SIG-M5 treated with dmso at 0.1 percent for 504 hours (cell line): Measurements from ENCODE around the gene RNF112.
"Not testable (repeated sequence)": the region's sequence is repeated elsewhere in the genome, so short reads cannot be mapped to it uniquely, and the experiment has no call there.

Experiments
- DNase-seq: peaks from one replicate; lab custom pipeline; 2025; ENCODE audit not compliant: unreplicated experiment; lab: John Stamatoyannopoulos, UW

RNF112 gene

GRCh38 chr17:19447085-19447583 lies 36.1 kb downstream of the RNF112 start:
- peak; percentile 62 for DNase-seq

DNA sequence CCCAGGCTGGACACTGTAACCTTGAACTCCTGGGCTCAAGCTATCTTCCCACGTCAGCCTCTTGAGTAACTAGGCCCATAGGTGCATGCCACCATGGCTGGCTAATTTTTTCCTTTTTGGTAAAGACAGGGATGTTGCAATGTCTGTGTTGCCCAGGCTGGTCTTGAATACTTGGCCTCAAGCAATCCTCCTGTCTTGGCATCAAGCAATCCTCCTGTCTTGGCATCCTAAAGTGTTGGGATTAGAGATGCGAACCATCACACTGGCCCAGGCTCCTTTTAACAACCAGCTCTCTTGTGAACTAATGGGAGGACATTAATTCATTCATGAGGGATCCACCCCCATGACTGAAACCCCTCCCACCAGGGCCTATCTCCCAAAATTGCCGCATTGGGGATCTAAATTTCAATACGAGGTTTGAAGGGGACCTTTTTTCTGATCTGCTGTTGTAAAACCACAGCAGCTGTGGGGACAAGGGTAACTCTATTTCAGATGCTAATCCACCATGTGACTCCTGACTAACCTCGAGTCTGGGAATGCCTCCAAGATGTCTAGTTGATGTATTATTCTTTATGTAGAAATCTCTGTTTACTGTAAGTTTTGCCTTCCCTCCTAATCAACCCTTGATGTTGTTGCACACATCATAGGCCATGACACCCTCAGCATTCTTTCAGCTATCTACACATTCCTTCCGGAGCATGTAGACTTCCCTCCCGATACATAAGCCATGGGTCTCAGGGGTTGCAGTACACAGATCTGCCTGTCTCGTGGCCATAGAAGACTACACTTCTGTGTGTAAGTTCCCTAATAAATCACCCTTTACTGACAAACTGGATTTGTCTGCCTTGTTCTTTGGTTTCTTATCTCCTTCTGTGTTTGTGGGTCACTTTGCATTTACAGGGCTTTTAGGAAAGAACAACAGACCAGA lies 37.6 kb downstream of the RNF112 start:
- no peak for DNase-seq

- DNase-seq = no peak
Measured at GRCh38 chr17:19449656-19450055, 38.6 kb downstream of the RNF112 start.

- no peak for DNase-seq
Measured at GRCh38 chr17:19453296-19453695, 42.3 kb downstream of the RNF112 start.

DNA sequence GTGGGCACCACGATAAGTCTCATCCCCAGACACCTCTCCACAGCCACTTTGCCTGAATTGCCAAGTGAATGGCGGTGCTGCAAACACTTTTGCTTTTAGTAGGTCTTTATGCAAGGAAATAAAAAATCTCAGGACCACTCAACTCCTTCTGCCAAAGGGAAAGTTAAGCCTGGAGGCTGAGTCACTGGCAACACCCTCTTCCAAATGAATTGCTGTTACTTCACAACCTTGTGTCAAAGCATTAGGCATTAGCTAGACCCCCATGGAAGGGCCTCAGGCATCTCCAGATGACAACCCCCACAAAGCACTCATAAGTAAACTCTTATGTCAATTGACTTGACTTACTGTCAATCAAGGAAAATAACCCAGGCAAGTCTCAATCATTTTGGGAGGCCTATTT lies 43.0 kb downstream of the RNF112 start:
- no peak for DNase-seq

- DNase-seq = no peak
Measured at GRCh38 chr17:19456016-19456927, 45.2 kb downstream of the RNF112 start.

DNA sequence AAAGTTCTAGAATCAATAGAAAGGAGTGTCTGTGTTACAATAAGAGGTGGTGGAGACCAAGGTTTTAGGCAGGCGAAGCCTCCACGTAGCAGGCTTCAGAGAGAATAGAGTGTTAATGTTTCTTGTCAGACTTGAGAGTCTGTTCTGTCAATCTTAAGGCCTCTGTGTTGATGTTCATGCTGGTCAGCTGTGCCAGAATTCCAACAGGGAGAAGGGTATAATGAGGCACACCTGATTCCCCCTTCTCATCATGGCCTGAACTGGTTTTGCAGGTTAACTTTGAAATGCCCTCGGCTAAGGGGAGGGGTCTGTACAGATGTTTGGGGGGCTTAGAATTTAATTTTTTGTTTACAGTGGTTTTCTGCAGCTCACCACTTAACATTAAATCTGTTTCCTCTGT lies 46.0 kb downstream of the RNF112 start:
- DNase-seq = no peak

DNA sequence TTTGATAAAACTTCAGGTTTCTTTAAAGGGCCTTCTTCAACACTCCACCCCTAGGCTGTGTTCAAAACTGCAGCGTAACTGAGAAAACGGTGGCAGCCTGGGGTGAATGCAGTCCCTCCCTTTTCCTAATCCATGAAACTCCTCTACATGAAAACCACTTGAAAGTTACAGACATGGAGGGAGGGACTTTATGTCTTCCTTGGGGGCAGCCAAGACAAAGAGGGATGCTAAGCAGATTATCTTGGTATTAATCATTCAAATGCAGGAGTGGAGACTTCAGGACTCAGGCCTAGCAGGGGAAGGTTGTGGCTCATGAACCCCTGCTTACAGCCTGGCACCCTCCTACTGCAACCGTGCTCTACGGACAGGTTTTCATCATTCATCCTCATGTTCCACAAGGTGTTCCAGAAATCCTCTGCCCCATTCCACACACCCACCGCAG lies 46.8 kb downstream of the RNF112 start:
- DNase-seq = no peak

DNA sequence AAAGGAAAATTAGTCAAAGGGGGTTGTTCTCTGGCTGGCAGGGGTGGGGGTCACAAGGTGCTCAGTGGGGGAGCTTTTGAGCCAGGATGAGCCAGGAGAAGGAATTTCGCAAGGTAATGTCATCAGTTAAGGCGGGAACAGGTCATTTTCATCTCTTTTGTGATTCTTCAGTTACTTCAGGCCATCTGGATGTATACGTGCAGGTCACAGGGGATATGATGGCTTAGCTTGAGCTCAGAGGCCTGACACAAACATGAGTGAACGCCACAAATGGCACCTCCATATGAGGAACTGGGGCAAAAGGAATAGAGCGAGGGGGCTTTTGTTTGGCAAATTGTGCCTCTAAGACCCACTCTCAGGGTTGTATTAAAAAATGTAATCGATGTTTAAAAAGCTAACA lies 47.4 kb downstream of the RNF112 start:
- DNase-seq = not testable (repeated sequence)

- not testable (repeated sequence) for DNase-seq
Measured at GRCh38 chr17:19459018-19459655, 48.1 kb downstream of the RNF112 start.

GRCh38 chr17:19460700-19461099 lies 49.7 kb downstream of the RNF112 start:
- no peak for DNase-seq

DNA sequence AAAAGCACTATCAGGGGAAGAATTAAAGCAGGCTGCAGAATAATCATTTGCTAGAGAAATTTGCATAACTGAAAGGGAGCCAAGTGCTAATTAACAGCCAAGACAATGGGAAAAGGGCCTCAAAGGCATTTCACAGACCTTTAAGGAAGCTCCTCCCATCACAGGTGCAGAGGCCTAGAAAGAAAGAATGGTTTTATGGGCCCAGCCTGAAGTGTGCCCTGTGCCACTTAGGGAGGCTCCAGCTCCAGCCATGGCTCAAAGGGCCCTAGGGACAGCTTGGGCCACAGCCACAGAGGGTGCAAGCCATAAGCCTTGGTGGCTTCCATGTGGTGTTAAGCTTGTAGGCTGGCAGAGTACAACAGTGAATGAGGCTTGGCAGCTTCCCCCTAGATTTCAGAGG lies 50.1 kb downstream of the RNF112 start:
- DNase-seq = no peak

- DNase-seq = no peak
Measured at GRCh38 chr17:19461681-19462080, 50.6 kb downstream of the RNF112 start.

DNA sequence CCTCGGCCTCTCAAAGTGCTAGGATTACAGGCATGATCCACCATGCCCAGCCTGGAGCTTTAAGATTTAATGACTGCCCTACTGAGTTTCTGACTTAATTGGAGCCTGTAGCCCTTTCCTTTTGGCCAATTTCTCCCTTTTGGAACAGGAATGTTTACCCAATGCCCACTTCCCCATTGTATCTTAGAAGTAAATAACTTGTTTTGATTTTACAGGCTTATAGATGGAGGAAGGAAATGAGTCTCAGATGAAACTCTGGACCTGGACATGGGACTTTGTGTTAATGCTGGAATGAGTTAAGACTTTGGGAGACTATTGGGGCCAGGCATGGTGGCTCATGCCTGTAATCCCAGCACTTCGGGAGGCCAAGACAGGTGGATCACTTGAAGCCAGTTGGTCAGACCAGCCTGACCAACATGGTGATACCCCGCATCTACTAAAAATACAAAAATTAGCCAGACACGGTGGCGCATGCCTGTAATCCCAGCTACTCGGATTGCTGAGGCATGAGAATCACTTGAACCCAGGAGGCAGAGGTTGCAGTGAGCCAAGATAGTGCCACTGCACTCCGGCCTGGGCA lies 51.5 kb downstream of the RNF112 start:
- DNase-seq = not testable (repeated sequence)

DNA sequence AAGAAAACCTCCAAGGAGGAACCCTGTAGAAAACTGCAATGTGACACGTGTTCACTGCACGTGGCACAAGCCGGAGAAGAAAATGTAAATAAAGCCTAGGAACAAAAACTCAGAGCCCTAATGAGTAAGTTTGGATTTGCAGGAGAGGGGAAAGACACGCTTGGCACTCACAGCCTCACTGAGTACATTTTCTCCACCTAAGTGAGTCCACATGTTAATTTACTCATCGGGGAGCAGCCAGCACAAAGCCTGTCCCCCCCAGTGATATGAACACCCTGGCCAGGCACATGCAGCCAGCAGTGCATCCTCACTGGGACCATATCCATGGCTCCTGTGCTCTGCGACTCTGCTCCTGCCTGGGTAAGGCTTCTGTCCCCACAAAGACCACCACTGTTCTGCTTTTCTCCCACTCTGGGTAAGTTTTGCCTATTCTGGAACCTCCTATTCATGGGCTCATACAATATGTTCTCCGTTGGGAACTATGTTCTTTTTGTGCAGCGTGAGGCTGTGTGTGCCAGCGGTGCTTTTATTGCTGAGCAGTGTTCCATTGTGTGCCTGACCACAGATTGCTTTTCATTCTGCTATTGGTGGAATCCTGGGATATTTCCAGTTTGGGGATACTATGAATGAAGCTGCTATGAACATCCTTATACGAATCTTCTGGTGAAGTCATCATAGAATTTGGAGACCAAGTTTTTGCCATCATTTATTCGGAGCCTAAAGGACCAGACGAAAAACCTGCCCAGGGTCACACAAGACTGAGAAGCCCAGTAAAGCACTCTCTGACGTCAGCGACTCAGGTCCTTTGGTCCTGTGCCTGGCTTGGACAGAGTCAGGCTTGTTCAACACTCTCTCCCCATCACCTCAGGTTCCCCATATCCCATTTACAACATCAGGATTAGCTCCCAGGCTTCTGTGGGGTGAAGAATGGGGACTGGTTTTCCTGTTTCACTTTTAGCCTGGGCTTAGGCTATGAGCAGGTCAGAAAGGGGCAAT lies 53.3 kb downstream of the RNF112 start:
- no peak for DNase-seq
